Central memory CD8-positive, alpha-beta T cell (primary cell): Measurements from ENCODE around the gene JTB.

Experiments
- ATAC-seq: fragments of 150-1000 bp; cut with Tn5 transposase; replicated peaks from 2 replicates; pipeline ENCODE4 v1.10.0; 2022; ENCODE audit warnings: mild to moderate bottlenecking, moderate FRiP score, moderate number of reproducible peaks; ENCODE audit not compliant: poor library complexity, severe bottlenecking; ENCODE audit errors: extremely low read depth
- DNase-seq, 2 donors: peaks; one replicate each; pipeline ENCODE4 v3.0.0; 2021; ENCODE audit warnings: low spot score in 2 of 2
- H3K27ac Mint-ChIP-seq: one replicate; pipeline ENCODE4 v1.8.0; 2022; ENCODE audit warnings: low read depth, mild to moderate bottlenecking, moderate library complexity, mixed read lengths
- H3K27me3 Mint-ChIP-seq: one replicate; pipeline ENCODE4 v1.8.0; 2022; ENCODE audit warnings: mixed read lengths
- H3K36me3 Mint-ChIP-seq: one replicate; pipeline ENCODE4 v1.8.0; 2022; ENCODE audit warnings: mild to moderate bottlenecking, moderate library complexity, mixed read lengths; ENCODE audit not compliant: insufficient read depth
- H3K4me1 Mint-ChIP-seq: one replicate; pipeline ENCODE4 v1.8.0; 2022; ENCODE audit warnings: mixed read lengths
- H3K4me3 Mint-ChIP-seq: one replicate; pipeline ENCODE4 v1.8.0; 2022; ENCODE audit warnings: mild to moderate bottlenecking, moderate library complexity, mixed read lengths
- H3K9me3 Mint-ChIP-seq: one replicate; pipeline ENCODE4 v1.8.0; 2022; ENCODE audit warnings: mixed read lengths

JTB gene

DNA sequence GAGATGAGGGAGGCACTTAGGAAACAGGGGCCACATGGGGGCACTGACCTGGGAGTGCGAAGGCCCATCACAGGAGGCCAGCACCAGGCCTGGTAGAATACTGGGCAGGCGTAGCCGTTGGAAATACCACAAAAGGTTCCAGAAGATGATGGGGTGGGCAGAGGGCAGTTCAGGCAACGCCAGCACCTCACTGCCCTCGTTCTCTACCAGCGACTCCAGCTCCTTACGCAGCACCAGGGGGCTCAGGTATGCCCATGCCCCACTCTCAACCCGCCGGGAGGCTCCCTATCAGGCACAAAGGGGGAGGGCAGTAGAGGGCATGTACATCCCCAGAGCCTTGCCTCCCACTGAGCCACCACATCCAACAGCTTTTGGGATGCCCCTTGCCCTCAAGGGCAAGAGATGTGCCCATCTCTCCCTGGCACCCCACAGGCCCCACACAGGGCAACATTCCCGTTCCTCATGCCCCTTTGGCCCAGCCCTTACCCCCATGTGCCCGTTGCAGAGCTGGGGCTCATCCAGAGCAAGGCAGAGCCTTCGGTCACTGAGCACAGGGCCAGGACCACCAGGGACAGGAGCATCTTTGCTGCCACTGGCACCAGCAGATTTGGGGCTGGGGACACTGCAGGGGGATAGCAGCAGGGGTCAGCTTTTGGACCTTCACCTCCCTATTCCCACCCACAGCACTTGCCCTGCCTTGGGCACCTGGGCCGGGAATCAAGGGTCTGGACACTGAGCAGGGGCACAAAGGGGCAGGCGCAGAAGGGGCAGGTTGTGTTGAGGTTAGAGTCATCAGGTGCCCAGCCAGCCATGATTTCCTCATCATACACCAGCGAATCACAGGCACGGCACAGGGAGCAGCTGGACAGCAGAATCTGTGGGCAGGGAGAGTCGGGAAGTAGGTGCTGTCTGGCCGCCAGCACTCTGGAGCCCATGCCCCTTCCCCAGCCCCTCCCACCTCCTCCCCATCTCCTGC is 45.0 kb downstream of the JTB start:
- no peak overlapping the region for H3K27ac Mint-ChIP-seq
- DNase-seq (no peak), ATAC-seq (no peak)
- H3K9me3 Mint-ChIP-seq, result no peaks in the 10 kb centered on the region
- peaks cover 14% of the 10 kb centered on the region for H3K4me1 Mint-ChIP-seq
- H3K36me3 Mint-ChIP-seq, result peaks cover 38% of the 10 kb centered on the region
- H3K4me3 Mint-ChIP-seq, result no peak overlapping the region
- H3K27me3 Mint-ChIP-seq, result no peaks in the 10 kb centered on the region

DNA sequence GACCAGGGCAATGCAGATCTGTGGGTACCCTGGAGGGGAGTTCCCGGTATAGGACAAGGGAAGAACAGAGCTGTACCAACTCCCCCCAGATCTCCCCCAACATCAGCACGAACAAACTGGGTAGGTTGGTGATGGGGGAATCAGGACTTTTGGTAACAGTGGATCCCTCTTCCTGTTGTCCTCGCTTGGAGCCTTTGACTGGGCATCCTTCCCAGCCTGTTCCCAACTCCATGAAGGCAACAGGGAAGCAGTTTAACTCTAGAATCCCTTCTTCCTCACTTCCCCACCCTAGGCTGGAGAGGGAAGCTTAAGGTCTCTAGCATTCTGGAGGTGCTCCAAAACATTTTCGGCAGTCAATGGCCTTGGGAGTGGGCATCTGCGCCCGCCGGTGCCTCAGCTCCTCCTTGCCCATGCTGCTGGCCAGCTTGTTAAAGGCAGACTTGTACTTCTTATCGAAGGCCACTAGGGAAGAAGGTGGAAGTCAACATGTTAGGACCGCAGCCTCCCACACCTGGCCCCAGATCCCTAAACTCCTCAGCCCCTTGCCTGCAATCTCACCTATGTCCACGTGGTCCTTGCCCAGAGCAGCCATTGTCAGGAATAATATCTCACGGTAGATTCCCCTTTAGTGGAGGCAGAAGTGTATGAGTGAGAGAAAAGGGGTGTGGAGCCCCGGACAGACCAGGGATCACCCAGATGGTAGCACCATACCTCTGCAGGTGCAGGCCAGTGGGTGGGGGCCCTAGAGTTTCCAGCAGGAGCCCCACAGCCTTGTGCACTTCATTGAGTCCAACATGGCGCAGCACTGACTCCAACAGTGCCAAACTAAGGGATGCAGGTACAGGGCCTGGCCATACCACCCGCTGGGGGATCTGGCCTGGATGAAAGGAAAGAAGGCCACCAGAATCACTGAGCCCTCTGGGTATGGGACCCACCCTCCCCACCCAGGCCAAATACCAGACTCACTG is 47.2 kb downstream of the JTB start:
- peaks cover 24% of the 10 kb centered on the region for H3K36me3 Mint-ChIP-seq

DNA sequence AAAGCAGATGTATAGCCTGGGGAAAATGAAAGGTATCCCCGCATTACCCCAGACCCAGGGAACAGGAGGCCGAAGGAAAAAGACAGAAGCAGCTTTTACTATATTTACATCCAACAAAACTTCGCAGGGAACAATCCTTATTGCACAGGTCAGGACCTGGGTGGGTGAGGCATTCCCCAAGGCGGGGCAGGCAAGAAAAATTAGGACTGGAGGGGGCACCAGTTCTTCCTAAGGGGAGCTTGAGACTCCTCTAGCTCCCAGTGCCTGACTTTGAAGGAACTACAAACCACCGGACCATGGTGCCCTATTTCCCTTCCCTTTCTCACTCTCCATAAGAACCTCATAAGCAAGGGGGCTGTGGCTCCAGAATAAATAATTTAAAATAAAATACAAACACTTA is 48.0 kb downstream of the JTB start:
- Mint-ChIP-seq H3K4me1 (peaks cover 14% of the 10 kb centered on the region), H3K9me3 (no peaks in the 10 kb centered on the region), H3K27ac (no peak overlapping the region), H3K27me3 (no peaks in the 10 kb centered on the region), H3K36me3 (peaks cover 18% of the 10 kb centered on the region), H3K4me3 (no peak overlapping the region)
- ATAC-seq, result no peak
- DNase-seq, result no peak

More for the DNA sequence above, 47.2 kb downstream of the JTB start:
- no peak for ATAC-seq
- no peak for DNase-seq
- Mint-ChIP-seq H3K9me3 (no peaks in the 10 kb centered on the region), H3K4me3 (no peak overlapping the region), H3K4me1 (peaks cover 14% of the 10 kb centered on the region), H3K27ac (peak overlapping the region; percentile 38), H3K27me3 (no peaks in the 10 kb centered on the region)

DNA sequence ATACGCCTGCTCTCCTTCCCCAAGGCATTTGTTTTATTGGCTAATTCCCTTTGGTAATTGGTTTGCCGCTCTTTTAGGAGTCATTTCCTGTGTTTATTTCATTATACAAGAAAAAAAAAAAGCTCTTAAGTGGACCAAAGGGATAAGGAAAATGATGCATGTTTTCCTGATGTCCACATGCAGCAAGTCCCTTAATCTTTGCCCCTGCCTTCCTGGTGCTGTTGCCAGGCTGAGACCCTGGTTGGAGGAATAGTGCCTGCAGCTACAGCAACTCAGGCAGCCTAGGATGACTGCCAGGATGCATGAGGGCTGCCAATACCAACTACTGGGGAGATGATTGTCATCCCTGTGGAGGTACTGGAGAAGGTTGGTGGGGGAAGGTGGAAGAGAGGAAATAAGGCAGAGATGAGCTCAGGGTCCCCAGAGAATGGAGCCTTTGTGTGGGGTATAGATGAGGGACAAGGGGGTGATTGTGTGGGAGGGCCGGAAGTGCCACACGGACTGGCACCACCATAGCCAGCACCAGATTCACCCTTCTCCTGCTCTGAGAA is 48.6 kb downstream of the JTB start:
- Mint-ChIP-seq H3K27me3 (no peaks in the 10 kb centered on the region), H3K36me3 (peaks cover 13% of the 10 kb centered on the region), H3K9me3 (no peaks in the 10 kb centered on the region), H3K4me3 (no peak overlapping the region), H3K27ac (no peak overlapping the region), H3K4me1 (peaks cover 16% of the 10 kb centered on the region)
- no peak for ATAC-seq
- DNase-seq, result no peak

DNA sequence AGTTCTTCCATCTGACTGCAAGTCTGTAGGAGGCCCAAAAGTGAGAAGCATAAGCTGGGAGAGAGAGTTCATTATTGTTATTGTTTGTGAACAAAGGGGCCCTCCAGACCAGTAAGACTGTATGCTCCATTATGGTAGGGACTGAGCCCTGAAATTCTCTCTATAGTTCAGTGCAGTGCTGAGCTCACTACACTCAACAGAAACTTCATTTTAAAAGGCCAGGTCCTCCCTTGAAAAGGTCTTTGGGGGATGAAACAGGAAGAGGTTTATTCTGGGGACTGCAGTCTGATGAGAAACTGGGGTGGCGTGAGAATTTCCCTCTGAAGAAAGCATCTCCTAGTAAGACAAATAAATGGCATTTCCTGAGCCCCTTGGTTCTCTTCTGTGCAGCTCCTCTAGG is 49.2 kb downstream of the JTB start:
- ATAC-seq, result no peak
- no peak for DNase-seq
- Mint-ChIP-seq H3K36me3 (peaks cover 13% of the 10 kb centered on the region), H3K27ac (peak overlapping the region; percentile 70), H3K27me3 (no peaks in the 10 kb centered on the region), H3K4me3 (no peak overlapping the region), H3K4me1 (peaks cover 22% of the 10 kb centered on the region), H3K9me3 (no peaks in the 10 kb centered on the region)

DNA sequence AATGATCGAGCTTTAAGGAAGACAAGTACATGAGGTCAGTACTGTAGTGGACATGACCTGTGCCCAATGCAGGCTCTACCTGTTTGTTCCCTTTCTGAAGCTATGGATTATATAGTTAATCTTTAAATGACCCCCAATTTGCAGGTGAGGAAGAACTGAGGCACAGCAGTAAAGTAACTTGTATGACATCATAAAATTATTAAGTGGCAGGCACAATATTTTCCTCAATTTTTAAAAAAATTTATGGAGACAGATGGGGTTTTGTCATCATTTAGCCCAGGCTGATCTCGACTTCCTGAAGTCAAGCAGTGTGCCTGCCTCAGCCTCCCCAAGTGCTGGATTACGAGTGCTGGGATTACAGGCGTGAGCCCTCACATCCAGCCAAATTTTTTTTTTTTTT is 51.1 kb downstream of the JTB start:
- DNase-seq (no peak), ATAC-seq (no peak)
- H3K36me3 Mint-ChIP-seq, result peaks cover 20% of the 10 kb centered on the region
- H3K27ac Mint-ChIP-seq, result no peak overlapping the region
- peaks cover 31% of the 10 kb centered on the region for H3K4me1 Mint-ChIP-seq
- H3K9me3 Mint-ChIP-seq, result no peaks in the 10 kb centered on the region
- no peak overlapping the region for H3K4me3 Mint-ChIP-seq
- H3K27me3 Mint-ChIP-seq, result no peaks in the 10 kb centered on the region
